SK-N-SH (cell line): ENCODE data around the gene KIF6.

ENCODE experiments used
- EP300 ChIP-seq, 2 experiments: IDR thresholded peaks; 2 replicates each; pipeline versions ENCODE4 v1.4.0 to v1.6.1; 2012; ENCODE audit warnings: borderline replicate concordance in 1 of 2, low read depth in 1 of 2, low read length in 1 of 2
- SMC3 ChIP-seq: IDR thresholded peaks from 2 replicates; pipeline ENCODE4 v1.6.1; 2012; ENCODE audit warnings: low read depth, low read length, improper control_type of control experiment
- USF2 ChIP-seq: fragments of 150-350 bp; IDR thresholded peaks from 2 replicates; pipeline ENCODE4 v1.6.1; 2017; ENCODE audit warnings: antibody characterized with exemption, low read length, low read depth, borderline replicate concordance
- TF ChIP-seq, protein P1 (sequence below): fragments of 200-600 bp; sonication (generic); IDR thresholded peaks from 2 replicates; pipeline ENCODE4 v1.6.1; 2017; ENCODE audit warnings: antibody characterized with exemption, mild to moderate bottlenecking, moderate library complexity
- TF ChIP-seq, protein P2 (sequence below): IDR thresholded peaks from 2 replicates; pipeline ENCODE4 v1.4.0; 2012; ENCODE audit warnings: low read depth

- TF ChIP-seq USF2 = no peak
- TF ChIP-seq, protein P1, sequence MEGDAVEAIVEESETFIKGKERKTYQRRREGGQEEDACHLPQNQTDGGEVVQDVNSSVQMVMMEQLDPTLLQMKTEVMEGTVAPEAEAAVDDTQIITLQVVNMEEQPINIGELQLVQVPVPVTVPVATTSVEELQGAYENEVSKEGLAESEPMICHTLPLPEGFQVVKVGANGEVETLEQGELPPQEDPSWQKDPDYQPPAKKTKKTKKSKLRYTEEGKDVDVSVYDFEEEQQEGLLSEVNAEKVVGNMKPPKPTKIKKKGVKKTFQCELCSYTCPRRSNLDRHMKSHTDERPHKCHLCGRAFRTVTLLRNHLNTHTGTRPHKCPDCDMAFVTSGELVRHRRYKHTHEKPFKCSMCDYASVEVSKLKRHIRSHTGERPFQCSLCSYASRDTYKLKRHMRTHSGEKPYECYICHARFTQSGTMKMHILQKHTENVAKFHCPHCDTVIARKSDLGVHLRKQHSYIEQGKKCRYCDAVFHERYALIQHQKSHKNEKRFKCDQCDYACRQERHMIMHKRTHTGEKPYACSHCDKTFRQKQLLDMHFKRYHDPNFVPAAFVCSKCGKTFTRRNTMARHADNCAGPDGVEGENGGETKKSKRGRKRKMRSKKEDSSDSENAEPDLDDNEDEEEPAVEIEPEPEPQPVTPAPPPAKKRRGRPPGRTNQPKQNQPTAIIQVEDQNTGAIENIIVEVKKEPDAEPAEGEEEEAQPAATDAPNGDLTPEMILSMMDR = no peak
- TF ChIP-seq SMC3 = no peak
- TF ChIP-seq, protein P2, sequence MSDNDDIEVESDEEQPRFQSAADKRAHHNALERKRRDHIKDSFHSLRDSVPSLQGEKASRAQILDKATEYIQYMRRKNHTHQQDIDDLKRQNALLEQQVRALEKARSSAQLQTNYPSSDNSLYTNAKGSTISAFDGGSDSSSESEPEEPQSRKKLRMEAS = no peak
- TF ChIP-seq EP300 (IDR thresholded peaks at IDR 0.05; ENCODE audit: borderline replicate concordance in 1 of 2, low read depth in 1 of 2, low read length in 1 of 2) = no peak
Observed at GRCh38 chr6:39484276-39484675, 240.9 kb downstream of the KIF6 start.
